Endothelial cell of umbilical vein (primary cell): ENCODE results near the gene KCTD21. TPM values are rescaled to one million over a fixed set of nuclear protein-coding genes. Genes with fewer than 3 reads are reported as not detected.

Experiments used
- BruUV-seq: library from RNA; stranded (reverse); fragments of 400-500 nt; replicated peaks from 2 replicates; lab custom pipeline; 2021; lab: Mats Ljungman, UMichigan
- CTCF ChIA-PET: fragments of 300-600, 350-600 bp; sonication (Branson Sonifier 250); formaldehyde crosslinking; loops from one replicate; lab custom pipeline; 2021; ENCODE audit warnings: antibody characterized with exemption, inconsistent platforms; lab: Charles Lee
- POLR2A ChIA-PET: fragments of 300-600, 350-600 bp; sonication (Branson Sonifier 250); formaldehyde crosslinking; loops from one replicate; lab custom pipeline; 2021; ENCODE audit warnings: antibody characterized with exemption, inconsistent platforms; lab: Charles Lee
- DNase-seq: peaks from one replicate; pipeline ENCODE4 v3.0.0-alpha.2; 2011; ENCODE audit warnings: low read depth, low spot score
- FAIRE-seq: peaks from 2 replicates; lab custom pipeline; 2011; peaks lifted over from hg19 to GRCh38; lab: Jason Lieb, UNC
- H2AFZ ChIP-seq: 2 replicates; pipeline ENCODE4 v1.6.0; 2012; ENCODE audit warnings: low read depth, low read length, control low read depth, inconsistent platforms
- H3K27ac ChIP-seq: 2 replicates; pipeline ENCODE4 v1.5.1; 2011; ENCODE audit warnings: low read depth, mild to moderate bottlenecking, control low read depth, low read length, moderate library complexity; ENCODE audit not compliant: insufficient read depth
- H3K27me3 ChIP-seq, 2 experiments: 2 replicates each; pipeline versions ENCODE4 v1.6.0 to v1.6.1; 2011; ENCODE audit warnings: low read length in 2 of 2, mixed read lengths in 1 of 2; ENCODE audit not compliant: control insufficient read depth in 2 of 2, insufficient read depth in 2 of 2
- H3K36me3 ChIP-seq, 2 experiments: 2 replicates in 1 of 2; 3 replicates in 1 of 2; pipeline ENCODE4 v1.5.1; 2011; ENCODE audit warnings: low read length in 2 of 2, mild to moderate bottlenecking in 1 of 2, moderate library complexity in 1 of 2; ENCODE audit not compliant: control insufficient read depth in 2 of 2, insufficient read depth in 2 of 2; ENCODE audit errors: extremely low read depth in 1 of 2
- H3K4me1 ChIP-seq: 3 replicates; pipeline ENCODE4 v1.5.1; 2011; ENCODE audit warnings: mild to moderate bottlenecking, low read length; ENCODE audit not compliant: control insufficient read depth, insufficient read depth; ENCODE audit errors: extremely low read depth
- H3K4me2 ChIP-seq: 2 replicates; pipeline ENCODE4 v1.6.1; 2011; ENCODE audit warnings: low read length, control low read depth, mixed read lengths; ENCODE audit not compliant: insufficient read depth
- H3K4me3 ChIP-seq, 3 experiments: fragments of 200-600 bp in 1 of 3; sonication (generic), shearing (Covaris generic) in 1 of 3; replicated peaks in 1 of 3; 2 replicates each; pipeline ENCODE4 v1.5.1; 2011 to 2016; ENCODE audit warnings: control low read depth in 3 of 3, low read length in 3 of 3, mild to moderate bottlenecking in 2 of 3, inconsistent platforms in 1 of 3, low read depth in 1 of 3, moderate library complexity in 1 of 3; ENCODE audit not compliant: insufficient read depth in 1 of 3
- H3K79me2 ChIP-seq: 2 replicates; pipeline ENCODE4 v1.6.0; 2012; ENCODE audit warnings: low read length, inconsistent platforms; ENCODE audit not compliant: control insufficient read depth, insufficient read depth
- H3K9ac ChIP-seq: replicated peaks from 2 replicates; pipeline ENCODE3; 2011; ENCODE audit warnings: low read length, control low read depth; ENCODE audit not compliant: insufficient read depth; ENCODE audit errors: extremely low read depth
- H3K9me1 ChIP-seq: replicated peaks from 3 replicates; pipeline ENCODE4 v1.6.0; 2011; ENCODE audit warnings: mild to moderate bottlenecking, low read length; ENCODE audit not compliant: control insufficient read depth, insufficient read depth; ENCODE audit errors: extremely low read depth
- H3K9me3 ChIP-seq: replicated peaks from 2 replicates; pipeline ENCODE4 v1.5.1; 2012; ENCODE audit warnings: low read length, inconsistent platforms; ENCODE audit not compliant: control insufficient read depth, insufficient read depth
- H4K20me1 ChIP-seq: replicated peaks from 2 replicates; pipeline ENCODE3; 2011; ENCODE audit warnings: mild to moderate bottlenecking, low read length; ENCODE audit not compliant: control insufficient read depth, insufficient read depth; ENCODE audit errors: extremely low read depth
- EZH2 ChIP-seq: IDR thresholded peaks from 2 replicates; pipeline ENCODE4 v1.6.1; 2012; ENCODE audit warnings: borderline replicate concordance, low read depth, mild to moderate bottlenecking, moderate library complexity, low read length, inconsistent platforms; ENCODE audit not compliant: severe bottlenecking
- FOS ChIP-seq: IDR thresholded peaks from 2 replicates; pipeline ENCODE4 v1.6.1; 2011; ENCODE audit warnings: mild to moderate bottlenecking, low read length, moderate library complexity, borderline replicate concordance; ENCODE audit not compliant: insufficient read depth
- GATA2 ChIP-seq: IDR thresholded peaks from 2 replicates; pipeline ENCODE4 v1.7.0; 2011; ENCODE audit warnings: low read depth, mild to moderate bottlenecking, moderate library complexity, mixed read lengths, low read length; ENCODE audit not compliant: insufficient read length, insufficient read depth
- JUN ChIP-seq: IDR thresholded peaks from 2 replicates; pipeline ENCODE4 v1.6.1; 2011; ENCODE audit warnings: borderline replicate concordance, low read depth; ENCODE audit not compliant: insufficient read length, insufficient read depth
- MAX ChIP-seq: IDR thresholded peaks from 2 replicates; pipeline ENCODE4 v1.6.1; 2011; ENCODE audit not compliant: insufficient read depth, insufficient read length
- MYC ChIP-seq: IDR thresholded peaks from one replicate; pipeline ENCODE4 v1.6.1; 2011; ENCODE audit warnings: mild to moderate bottlenecking, low read depth, low read length
- POLR2A ChIP-seq: IDR thresholded peaks from 2 replicates; pipeline ENCODE4 v1.6.1; 2012; ENCODE audit warnings: low read depth, mild to moderate bottlenecking, control low read depth, low read length
- POLR2AphosphoS5 ChIP-seq: IDR thresholded peaks from 2 replicates; pipeline ENCODE4 v1.6.1; 2012; ENCODE audit warnings: low read depth, mild to moderate bottlenecking, control low read depth, low read length, moderate library complexity; ENCODE audit not compliant: insufficient read depth
- dilution Hi-C: fragments of 300-500 bp; cut with MboI; formaldehyde crosslinking; loops from one replicate; pipeline ENCODE4 v1.15.0; 2019; ENCODE audit warnings: low sequenced_read_pairs; ENCODE audit not compliant: extremely low pct_ligation_motif_present
- intact Hi-C: fragments of 100-400 bp; cut with micrococcal nuclease; formaldehyde crosslinking; loops from one replicate; pipeline ENCODE4 v1.10.0; 2022
- polyA plus RNA-seq, 4 experiments: library from polyadenylated mRNA; depleted of rRNA in 3 of 4; stranded (reverse) in 3 of 4; unstranded in 1 of 4; fragments of >200 nt; gene quantifications; 2 replicates each; pipeline versions ENCODE4 v1.2.1 to v1.2.3, GENCODE V29; 2011 to 2012; ENCODE audit warnings: missing spikeins in 1 of 4
- total RNA-seq: library from RNA; stranded (reverse); gene quantifications from 2 replicates; pipeline ENCODE4 v1.2.3, GENCODE V29; 2021
- TF ChIP-seq, protein P1 (sequence below), 2 donors: IDR thresholded peaks; 1 replicate in 1 of 2; 2 replicates in 1 of 2; pipeline ENCODE4 v1.5.1; 2011; ENCODE audit warnings: low read length in 2 of 2, mild to moderate bottlenecking in 2 of 2, moderate library complexity in 2 of 2, control low read depth in 1 of 2, inconsistent platforms in 1 of 2, low read depth in 1 of 2; ENCODE audit not compliant: insufficient read depth in 1 of 2; ENCODE audit errors: extremely low read depth in 1 of 2

The KCTD21 gene
- total and polyA plus RNA-seq, 2 donors (not counting 3 experiments of a cell fraction or from before 2014, with no cell fraction given): 8.5 to 11.9 TPM

- H2AFZ ChIP-seq: no peak overlapping the region
- BruUV-seq: no TSS peak
- no peak overlapping the region for H3K27ac ChIP-seq
- no peaks in the 10 kb centered on the region for H3K9me1 ChIP-seq
- H3K4me2 ChIP-seq: no peak overlapping the region
- FAIRE-seq (no peak), DNase-seq (no peak)
- ChIA-PET POLR2A (no interaction called here), CTCF (interaction anchor here (0.5 to 1.1 kb wide), 2 partner anchors 13 to 112 kb away, joined by 3 to 4 read pairs; no protein-coding TSS in a partner anchor)
- no peaks in the 10 kb centered on the region for H3K9me3 ChIP-seq
- dilution Hi-C loops (no loop called here), intact Hi-C loops (no loop called here)
- H3K79me2 ChIP-seq: no peaks in the 10 kb centered on the region
- no peaks in the 10 kb centered on the region for H4K20me1 ChIP-seq
- TF ChIP-seq POLR2A (no peak), MAX (no peak), FOS (no peak), MYC (no peak)
- no peak overlapping the region for H3K4me3 ChIP-seq
- H3K36me3 ChIP-seq: no peaks in the 10 kb centered on the region
- no peaks in the 10 kb centered on the region for H3K27me3 ChIP-seq
- H3K9ac ChIP-seq: no peak overlapping the region
- H3K4me1 ChIP-seq: no peaks in the 10 kb centered on the region
These were observed 27.9 kb downstream of the KCTD21 start for GRCh38 chr11:78160557-78160956.

DNA sequence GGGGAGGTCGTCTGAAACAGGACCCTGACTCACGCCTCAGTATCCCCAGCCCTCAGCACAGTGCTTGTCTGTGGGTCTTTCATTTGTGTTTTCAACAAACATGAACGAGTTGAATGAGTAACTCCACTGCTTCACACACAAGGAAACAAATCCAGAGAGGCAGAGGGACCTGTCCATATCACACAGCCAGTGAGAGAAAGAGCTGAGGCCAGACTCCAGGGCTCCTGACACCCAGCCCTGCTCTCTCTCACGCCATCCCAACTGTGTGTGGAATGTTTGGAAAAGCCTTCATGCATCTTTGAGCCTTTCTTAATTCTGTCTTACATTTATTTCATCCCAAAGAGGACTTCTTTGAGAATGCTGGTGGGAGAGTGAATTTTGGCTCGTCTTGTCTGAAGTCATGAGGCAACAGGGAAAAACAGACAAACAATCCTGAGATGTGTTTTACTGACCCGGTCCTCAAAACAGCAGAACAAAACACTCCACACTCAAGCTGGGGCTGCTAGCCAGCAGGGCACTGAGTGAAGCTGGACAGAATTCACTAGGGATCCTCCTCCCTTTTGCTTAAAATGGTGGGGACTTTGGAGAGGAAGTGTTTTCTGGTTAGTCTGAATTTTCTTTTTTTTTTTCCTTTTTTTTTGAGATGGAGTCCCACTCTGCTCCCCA, 29.3 kb downstream of the KCTD21 start:
- POLR2A ChIA-PET: no interaction called here
- no peak overlapping the region for H3K9ac ChIP-seq
- dilution Hi-C loops (no loop called here), intact Hi-C loops (no loop called here)
- no peaks in the 10 kb centered on the region for H3K36me3 ChIP-seq
- FAIRE-seq (no peak), DNase-seq (no peak)
- H3K4me1 ChIP-seq: no peaks in the 10 kb centered on the region
- no peaks in the 10 kb centered on the region for H4K20me1 ChIP-seq
- CTCF ChIA-PET: interaction anchor here (1.2 kb wide), 1 partner anchor 405 kb away, joined by 5 read pairs; no protein-coding TSS in a partner anchor
- no TSS peak for BruUV-seq
- TF ChIP-seq POLR2AphosphoS5 (no peak), GATA2 (no peak), MAX (no peak), MYC (no peak), EZH2 (no peak), JUN (no peak), FOS (no peak), POLR2A (no peak)
- TF ChIP-seq, protein P1, sequence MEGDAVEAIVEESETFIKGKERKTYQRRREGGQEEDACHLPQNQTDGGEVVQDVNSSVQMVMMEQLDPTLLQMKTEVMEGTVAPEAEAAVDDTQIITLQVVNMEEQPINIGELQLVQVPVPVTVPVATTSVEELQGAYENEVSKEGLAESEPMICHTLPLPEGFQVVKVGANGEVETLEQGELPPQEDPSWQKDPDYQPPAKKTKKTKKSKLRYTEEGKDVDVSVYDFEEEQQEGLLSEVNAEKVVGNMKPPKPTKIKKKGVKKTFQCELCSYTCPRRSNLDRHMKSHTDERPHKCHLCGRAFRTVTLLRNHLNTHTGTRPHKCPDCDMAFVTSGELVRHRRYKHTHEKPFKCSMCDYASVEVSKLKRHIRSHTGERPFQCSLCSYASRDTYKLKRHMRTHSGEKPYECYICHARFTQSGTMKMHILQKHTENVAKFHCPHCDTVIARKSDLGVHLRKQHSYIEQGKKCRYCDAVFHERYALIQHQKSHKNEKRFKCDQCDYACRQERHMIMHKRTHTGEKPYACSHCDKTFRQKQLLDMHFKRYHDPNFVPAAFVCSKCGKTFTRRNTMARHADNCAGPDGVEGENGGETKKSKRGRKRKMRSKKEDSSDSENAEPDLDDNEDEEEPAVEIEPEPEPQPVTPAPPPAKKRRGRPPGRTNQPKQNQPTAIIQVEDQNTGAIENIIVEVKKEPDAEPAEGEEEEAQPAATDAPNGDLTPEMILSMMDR (IDR thresholded peaks at IDR 0.05; ENCODE audit: extremely low read depth in 1 of 2, insufficient read depth in 1 of 2, low read depth in 1 of 2, low read length in 2 of 2): no peak
- no peaks in the 10 kb centered on the region for H3K79me2 ChIP-seq
- H3K27me3 ChIP-seq: no peaks in the 10 kb centered on the region
- H3K9me1 ChIP-seq: no peaks in the 10 kb centered on the region
- no peaks in the 10 kb centered on the region for H3K9me3 ChIP-seq
- no peak overlapping the region for H3K4me2 ChIP-seq
- no peak overlapping the region for H3K4me3 ChIP-seq
- H3K27ac ChIP-seq: no peak overlapping the region
- H2AFZ ChIP-seq: no peak overlapping the region
